ENCODE data around the gene NEUROD2.

- no peak for TF ChIP-seq CTCF (IDR thresholded peaks at IDR 0.05; ENCODE audit: poor library complexity, severe bottlenecking)
- no peak for TF ChIP-seq TAF1 (IDR thresholded peaks at IDR 0.05; ENCODE audit: low read depth)
These were observed 35.6 kb upstream of the NEUROD2 start for GRCh38 chr17:39643271-39643670.

Measured in neural cell (in vitro differentiated cells).